Erythroblast (primary cell): ENCODE measurements around the gene TENM3.

Experiments
- DNase-seq, 2 experiments: peaks; one replicate each; lab custom pipeline; 2025; lab: John Stamatoyannopoulos, UW
- GATA1 ChIP-seq: IDR thresholded peaks from 2 replicates; pipeline ENCODE4 v1.6.1; 2011; ENCODE audit warnings: low read depth, mild to moderate bottlenecking, control low read depth, low read length, moderate library complexity
- POLR2A ChIP-seq: IDR thresholded peaks from 2 replicates; pipeline ENCODE4 v1.6.1; 2011; ENCODE audit warnings: mild to moderate bottlenecking, low read length

The TENM3 gene

GRCh38 chr4:182697094-182697493, 453.9 kb downstream of the TENM3 start:
- TF ChIP-seq POLR2A (no peak), GATA1 (no peak)
- DNase-seq, result no peak

GRCh38 chr4:182698212-182698611, 455.0 kb downstream of the TENM3 start:
- no peak for DNase-seq
- TF ChIP-seq GATA1 (no peak), POLR2A (no peak)

- TF ChIP-seq GATA1, result no peak
- TF ChIP-seq POLR2A, result no peak
Observed at GRCh38 chr4:182699201-182699600, 456.0 kb downstream of the TENM3 start.

GRCh38 chr4:182699795-182700194, 456.6 kb downstream of the TENM3 start:
- DNase-seq, result no peak

More at GRCh38 chr4:182699201-182699600, 456.0 kb downstream of the TENM3 start:
- no peak for DNase-seq

GRCh38 chr4:182700362-182701160, 457.4 kb downstream of the TENM3 start:
- TF ChIP-seq GATA1, result no peak
- no peak for TF ChIP-seq POLR2A
- DNase-seq, result no peak

More at GRCh38 chr4:182699795-182700194, 456.6 kb downstream of the TENM3 start:
- TF ChIP-seq GATA1 (no peak), POLR2A (no peak)

- no peak for DNase-seq
- no peak for TF ChIP-seq POLR2A
Observed at GRCh38 chr4:182704077-182704476, 460.9 kb downstream of the TENM3 start.

GRCh38 chr4:182704948-182705347, 461.7 kb downstream of the TENM3 start:
- TF ChIP-seq POLR2A, result no peak
- TF ChIP-seq GATA1, result no peak
- no peak for DNase-seq

- DNase-seq, result no peak
- TF ChIP-seq POLR2A (no peak), GATA1 (no peak)
Observed at GRCh38 chr4:182705389-182705788, 462.2 kb downstream of the TENM3 start.

GRCh38 chr4:182711211-182711610, 468.0 kb downstream of the TENM3 start:
- no peak for DNase-seq
- no peak for TF ChIP-seq GATA1

GRCh38 chr4:182715548-182715947, 472.3 kb downstream of the TENM3 start:
- no peak for TF ChIP-seq POLR2A
- DNase-seq, result no peak

- DNase-seq, result no peak
- TF ChIP-seq GATA1 (no peak), POLR2A (no peak)
Observed at GRCh38 chr4:182716192-182716591, 473.0 kb downstream of the TENM3 start.

GRCh38 chr4:182717788-182718583, 474.8 kb downstream of the TENM3 start:
- no peak for TF ChIP-seq GATA1
- no peak for TF ChIP-seq POLR2A
- no peak for DNase-seq

- TF ChIP-seq POLR2A (no peak), GATA1 (no peak)
- no peak for DNase-seq
Observed at GRCh38 chr4:182724414-182724813, 481.2 kb downstream of the TENM3 start.

- DNase-seq, result no peak
- TF ChIP-seq POLR2A (no peak), GATA1 (no peak)
Observed at GRCh38 chr4:182729516-182729915, 486.3 kb downstream of the TENM3 start.
